Pancreas (tissue), 10 donors: ENCODE measurements around the gene ZKSCAN2. TPM values are rescaled to one million over a fixed set of nuclear protein-coding genes. Genes with fewer than 3 reads are reported as not detected.

Experiments
- ATAC-seq, 4 donors: fragments of 200-7000 bp; cut with Tn5 transposase; one replicate each; pipeline versions ENCODE4 v1.8.0 to v1.9.1; 2020; ENCODE audit warnings: mild to moderate bottlenecking in 4 of 4, moderate library complexity in 4 of 4
- DNase-seq, 6 donors: peaks; one replicate each; pipeline ENCODE4 v3.0.0-alpha.2; 2020
- FAIRE-seq: peaks from 2 replicates; lab custom pipeline; 2012; peaks lifted over from hg19 to GRCh38; lab: Jason Lieb, UNC
- H3K27ac ChIP-seq, 4 donors: fragments of 200-600 bp; sonication (generic); 1 replicate in 3 of 4; 2 replicates in 1 of 4; pipeline versions ENCODE4 v1.5.0 to v1.8.0; 2020
- H3K27me3 ChIP-seq, 4 donors: fragments of 200-600 bp; one replicate each; pipeline ENCODE4 v1.8.0; 2021
- H3K36me3 ChIP-seq, 3 donors: fragments of 200-600 bp; sonication (generic) in 1 of 3; one replicate each; pipeline versions ENCODE4 v1.5.0 to v1.8.0; 2020 to 2021
- H3K4me1 ChIP-seq, 3 donors: fragments of 200-600 bp; one replicate each; pipeline ENCODE4 v1.8.0; 2021
- H3K4me3 ChIP-seq, 4 donors: fragments of 200-600 bp; sonication (generic) in 2 of 4; one replicate each; pipeline versions ENCODE4 v1.5.0 to v1.8.0; 2020 to 2021
- H3K9me3 ChIP-seq, 4 donors: fragments of 200-600 bp; one replicate each; pipeline ENCODE4 v1.8.0; 2021
- CTCF ChIP-seq, 4 donors: fragments of 200-600 bp; sonication (generic) in 3 of 4; IDR thresholded peaks; one replicate each; pipeline versions ENCODE4 v1.5.0 to v1.8.0; 2021; ENCODE audit warnings: antibody characterized with exemption in 4 of 4
- WGBS, 2 donors: extraction: QIAGEN DNeasy Blood & Tissue Kit; methylation state at CpG; one replicate each; pipeline ENCODE4 v1.1.7; 2013; 5-methylcytosine and 5-hydroxymethylcytosine counted together
- intact Hi-C, 3 donors: fragments of 100-400 bp; cut with DNase I; formaldehyde crosslinking; loops; one replicate each; pipeline versions ENCODE4 v1.11.1 to v1.14.2; 2022
- polyA plus RNA-seq, 2 donors: library from polyadenylated mRNA; stranded (reverse); fragments of 200-250 nt; gene quantifications; one replicate each; pipeline ENCODE4 v1.2.3, GENCODE V29; 2013
- total RNA-seq, 6 donors: library from RNA; stranded (reverse); fragmentation: NEBNext Ultra II Directional in 4 of 6; extraction: Animal tissue kit (Norgen Biotek cat#: 25700) in 4 of 6; gene quantifications; one replicate each; pipeline versions ENCODE4 v1.2.1 to v1.2.4, GENCODE V29; 2021 to 2023
- donor health status: healthy with polysubstance abuse.
- donor health status: DM: no; HTN: no; CAD: no; lungs with moderate emphysema.
- donor health status: DM: no; HTN: no; CAD: no.
- donor health status: control.
- donor health status: control.
- donor health status: Bipolar disorder and iron deficiency.
- donor health status: DM: yes; HTN: yes; CAD: no.
- donor health status: DM: no; HTN: no; CAD: no.
- donor health status: DM: no; HTN: no; CAD: no.
- donor health status: DM: yes; HTN: yes; CAD: no.

Gene ZKSCAN2
- total and polyA plus RNA-seq, 8 donors: 0.80 to 2.6 (median 1.9) TPM

DNA sequence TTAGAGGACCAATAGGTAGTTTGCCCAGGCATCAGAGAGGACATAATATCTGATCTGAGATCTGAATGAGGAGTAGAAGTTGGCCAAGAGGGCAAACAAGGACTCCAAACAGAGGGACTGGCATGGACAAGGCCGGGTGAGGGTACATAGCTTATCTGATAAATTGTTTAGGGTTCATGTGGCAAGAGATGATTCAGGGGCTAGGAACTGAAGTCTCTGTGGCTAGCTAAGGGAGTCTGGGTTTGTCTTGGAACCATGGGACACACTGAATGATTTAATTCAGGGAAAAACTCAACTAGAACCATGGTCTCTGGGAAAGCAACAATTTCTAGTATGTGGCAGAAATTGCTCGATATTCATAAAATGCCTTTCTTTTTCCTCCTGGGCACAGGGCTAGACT, 45.0 kb downstream of the ZKSCAN2 start:
- peaks cover 0 to 6% (median 0%) of the 10 kb centered on the region in 3 donors for H3K4me1 ChIP-seq
- intact Hi-C loops: no loop called here
- no peak for TF ChIP-seq CTCF (IDR thresholded peaks at IDR 0.05)
- FAIRE-seq (no peak), DNase-seq (no peak), ATAC-seq (no peak)
- H3K27me3 ChIP-seq: no peaks in the 10 kb centered on the region
- 73 to 74% methylated on average over 2 of the region's 2 CpGs for WGBS, 2 donors
- no peaks in the 10 kb centered on the region for H3K9me3 ChIP-seq
- H3K27ac ChIP-seq: no peak overlapping the region
- H3K4me3 ChIP-seq: no peak overlapping the region
- H3K36me3 ChIP-seq: no peaks in the 10 kb centered on the region

- Histone ChIP-seq H3K9me3 (no peaks in the 10 kb centered on the region), H3K36me3 (no peaks in the 10 kb centered on the region), H3K4me3 (no peak overlapping the region), H3K27ac (no peak overlapping the region), H3K27me3 (no peaks in the 10 kb centered on the region), H3K4me1 (peaks cover 0 to 6% (median 0%) of the 10 kb centered on the region in 3 donors)
- no peak for FAIRE-seq
- ATAC-seq: peak in 2 of 4 donors; percentile 36
- intact Hi-C loops: no loop called here
- no peak for TF ChIP-seq CTCF (IDR thresholded peaks at IDR 0.05)
- DNase-seq: no peak
- 9 to 13% methylated on average over 4 of the region's 4 CpGs for WGBS, 2 donors
Observed at GRCh38 chr16:25210758-25211157, 46.9 kb downstream of the ZKSCAN2 start.

DNA sequence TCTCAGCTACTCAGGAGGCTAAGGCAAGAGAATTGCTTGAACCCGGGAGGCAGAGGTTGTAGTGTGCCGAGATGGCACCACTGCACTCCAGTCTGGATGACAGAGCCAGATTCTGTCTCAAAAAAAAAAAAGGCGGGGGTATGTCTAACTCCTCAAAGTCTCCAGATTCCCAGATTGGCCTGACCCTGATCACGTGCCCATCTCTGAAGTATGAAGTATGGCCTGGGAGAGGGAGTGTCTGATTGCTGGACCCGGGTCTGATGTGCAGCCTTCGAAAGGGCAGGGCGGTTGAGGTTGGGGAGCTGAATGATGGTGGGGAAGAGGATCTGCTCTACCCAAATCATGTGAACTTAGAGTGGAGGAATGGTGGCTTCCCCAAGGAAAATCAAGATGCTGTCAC, 58.2 kb downstream of the ZKSCAN2 start:
- intact Hi-C loops: no loop called here
- Histone ChIP-seq H3K4me3 (no peak overlapping the region), H3K27ac (no peak overlapping the region), H3K9me3 (no peaks in the 10 kb centered on the region), H3K27me3 (no peaks in the 10 kb centered on the region), H3K36me3 (no peaks in the 10 kb centered on the region), H3K4me1 (no peaks in the 10 kb centered on the region)
- FAIRE-seq: no peak
- no peak for ATAC-seq
- TF ChIP-seq CTCF (IDR thresholded peaks at IDR 0.05): no peak
- 93 to 98% methylated on average over 7 of the region's 7 CpGs for WGBS, 2 donors
- DNase-seq: no peak

DNA sequence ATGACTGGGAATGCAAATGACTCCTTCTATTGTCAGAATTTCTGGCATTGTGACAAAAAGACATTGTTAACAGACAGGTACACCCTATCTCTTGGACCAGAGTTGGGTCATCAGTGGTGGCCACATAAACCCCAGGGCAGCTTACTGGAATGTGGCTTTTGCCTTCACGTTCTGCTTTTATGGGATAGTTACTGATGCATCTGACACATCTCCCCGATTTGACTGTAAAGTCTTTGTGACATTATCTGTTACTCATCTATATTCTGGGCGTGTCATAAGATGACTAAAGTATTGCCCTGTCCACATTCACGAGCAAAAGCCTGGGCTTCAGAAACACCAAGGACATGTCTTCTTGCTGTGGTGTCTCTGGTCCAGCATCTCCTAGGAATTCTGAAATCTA, 59.6 kb downstream of the ZKSCAN2 start:
- DNase-seq: no peak
- TF ChIP-seq CTCF (IDR thresholded peaks at IDR 0.05): no peak
- no peak overlapping the region for H3K4me3 ChIP-seq
- H3K9me3 ChIP-seq: no peaks in the 10 kb centered on the region
- no peak for ATAC-seq
- 87 to 88% methylated on average over 4 of the region's 4 CpGs for WGBS, 2 donors
- intact Hi-C loops: no loop called here
- no peak overlapping the region for H3K27ac ChIP-seq
- no peak for FAIRE-seq
- H3K27me3 ChIP-seq: no peaks in the 10 kb centered on the region
- no peaks in the 10 kb centered on the region for H3K36me3 ChIP-seq
- H3K4me1 ChIP-seq: no peaks in the 10 kb centered on the region

GRCh38 chr16:25194273-25194878, 63.3 kb downstream of the ZKSCAN2 start:
- DNase-seq (no peak), ATAC-seq (no peak), FAIRE-seq (no peak)
- intact Hi-C loops: no loop called here
- Histone ChIP-seq H3K27ac (no peak overlapping the region), H3K9me3 (no peaks in the 10 kb centered on the region), H3K4me3 (no peak overlapping the region), H3K4me1 (no peaks in the 10 kb centered on the region), H3K36me3 (no peaks in the 10 kb centered on the region), H3K27me3 (no peaks in the 10 kb centered on the region)
- no peak for TF ChIP-seq CTCF (IDR thresholded peaks at IDR 0.05)
- 89 to 93% methylated on average over 7 of the region's 7 CpGs for WGBS, 2 donors
